Uterus (tissue), 2 donors: ENCODE measurements around the gene QARS1.

Source experiments
- POLR2A ChIP-seq, 2 donors: fragments of 450-650 bp; IDR thresholded peaks; one replicate each; pipeline ENCODE4 v1.6.1; 2016; ENCODE audit warnings: antibody characterized with exemption in 2 of 2, mild to moderate bottlenecking in 1 of 2, moderate library complexity in 1 of 2
- TF ChIP-seq, protein P1 (sequence below), 4 experiments: fragments of 200-600 bp in 2 of 4; fragments of 450-650 bp in 2 of 4; sonication (generic) in 2 of 4; IDR thresholded peaks; one replicate each; pipeline ENCODE4 v1.5.1; 2016 to 2019; ENCODE audit warnings: antibody characterized with exemption in 4 of 4, mild to moderate bottlenecking in 2 of 4, moderate library complexity in 1 of 4

DNA sequence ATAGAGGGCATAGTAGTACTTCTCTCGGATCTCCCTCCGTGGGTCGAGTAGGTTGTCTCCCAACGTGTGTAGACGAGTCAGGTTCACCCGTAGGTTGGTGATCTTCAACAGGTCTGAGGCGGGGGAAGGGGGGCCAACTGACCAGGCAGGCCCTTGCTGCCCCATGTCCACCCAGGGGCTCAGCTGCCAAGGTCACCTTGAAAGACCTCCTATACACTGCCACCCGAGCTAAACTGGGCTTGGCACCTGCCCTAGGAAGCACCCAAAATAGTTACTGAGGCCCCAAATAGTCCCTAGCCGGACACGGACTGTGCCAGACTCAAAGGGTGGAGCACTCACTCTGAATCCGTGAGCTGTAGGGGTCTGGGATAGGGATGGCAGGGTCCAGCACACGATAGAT lies 26.5 kb upstream of the QARS1 start:
- TF ChIP-seq, protein P1, sequence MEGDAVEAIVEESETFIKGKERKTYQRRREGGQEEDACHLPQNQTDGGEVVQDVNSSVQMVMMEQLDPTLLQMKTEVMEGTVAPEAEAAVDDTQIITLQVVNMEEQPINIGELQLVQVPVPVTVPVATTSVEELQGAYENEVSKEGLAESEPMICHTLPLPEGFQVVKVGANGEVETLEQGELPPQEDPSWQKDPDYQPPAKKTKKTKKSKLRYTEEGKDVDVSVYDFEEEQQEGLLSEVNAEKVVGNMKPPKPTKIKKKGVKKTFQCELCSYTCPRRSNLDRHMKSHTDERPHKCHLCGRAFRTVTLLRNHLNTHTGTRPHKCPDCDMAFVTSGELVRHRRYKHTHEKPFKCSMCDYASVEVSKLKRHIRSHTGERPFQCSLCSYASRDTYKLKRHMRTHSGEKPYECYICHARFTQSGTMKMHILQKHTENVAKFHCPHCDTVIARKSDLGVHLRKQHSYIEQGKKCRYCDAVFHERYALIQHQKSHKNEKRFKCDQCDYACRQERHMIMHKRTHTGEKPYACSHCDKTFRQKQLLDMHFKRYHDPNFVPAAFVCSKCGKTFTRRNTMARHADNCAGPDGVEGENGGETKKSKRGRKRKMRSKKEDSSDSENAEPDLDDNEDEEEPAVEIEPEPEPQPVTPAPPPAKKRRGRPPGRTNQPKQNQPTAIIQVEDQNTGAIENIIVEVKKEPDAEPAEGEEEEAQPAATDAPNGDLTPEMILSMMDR (IDR thresholded peaks at IDR 0.05): no peak
- TF ChIP-seq POLR2A (IDR thresholded peaks at IDR 0.05): no peak
